Omental fat pad (tissue), 4 donors: ENCODE measurements around the gene SATB1. TPM values are rescaled to one million over a fixed set of nuclear protein-coding genes. Genes with fewer than 3 reads are reported as not detected.

Source experiments
- ATAC-seq: fragments of 150-250 bp; one replicate; pipeline ENCODE4 v1.9.1; 2016; ENCODE audit warnings: mild to moderate bottlenecking, moderate library complexity; ENCODE audit not compliant: low FRiP score
- DNase-seq: peaks from one replicate; pipeline ENCODE4 v3.0.0-alpha.2; 2019; ENCODE audit warnings: low spot score
- CTCF ChIP-seq, 3 donors: fragments of 450-650 bp; IDR thresholded peaks; one replicate each; pipeline ENCODE4 v1.5.1; 2016 to 2017; ENCODE audit warnings: antibody characterized with exemption in 3 of 3, mild to moderate bottlenecking in 3 of 3, moderate library complexity in 2 of 3
- total RNA-seq, 4 donors: library from RNA; depleted of rRNA; stranded (reverse); fragments of >200 nt; gene quantifications; one replicate each; pipeline ENCODE4 v1.1.0, GENCODE V29; 2016

SATB1 gene
- total RNA-seq, 4 donors from 2014 or later = 20.2 to 42.9 (median 30.6) TPM

GRCh38 chr3:18423401-18424212 is 1.5 kb downstream of the SATB1 start:
- no peak for TF ChIP-seq CTCF (IDR thresholded peaks at IDR 0.05)
- ATAC-seq (no peak), DNase-seq (peak; percentile 47)

GRCh38 chr3:18422972-18423371 is 2.2 kb downstream of the SATB1 start:
- no peak for ATAC-seq
- no peak for DNase-seq
- no peak for TF ChIP-seq CTCF (IDR thresholded peaks at IDR 0.05)

GRCh38 chr3:18420555-18420954 is 4.6 kb downstream of the SATB1 start:
- DNase-seq = no peak
- no peak for TF ChIP-seq CTCF (IDR thresholded peaks at IDR 0.05)
- no peak for ATAC-seq

- ATAC-seq (no peak), DNase-seq (no peak)
- no peak for TF ChIP-seq CTCF (IDR thresholded peaks at IDR 0.05)
These were observed 5.9 kb downstream of the SATB1 start for GRCh38 chr3:18419232-18419631.

GRCh38 chr3:18417904-18418572 is 7.1 kb downstream of the SATB1 start:
- TF ChIP-seq CTCF (IDR thresholded peaks at IDR 0.05) = no peak
- ATAC-seq = no peak
- no peak for DNase-seq

GRCh38 chr3:18416332-18416731 is 8.8 kb downstream of the SATB1 start:
- no peak for TF ChIP-seq CTCF (IDR thresholded peaks at IDR 0.05)
- DNase-seq (no peak), ATAC-seq (no peak)

GRCh38 chr3:18415839-18416238 is 9.3 kb downstream of the SATB1 start:
- ATAC-seq (no peak), DNase-seq (no peak)
- TF ChIP-seq CTCF (IDR thresholded peaks at IDR 0.05) = no peak
